Measurements from ENCODE around the gene TLE4. TPM values are rescaled to one million over a fixed set of nuclear protein-coding genes. Genes with fewer than 3 reads are reported as not detected.

Gene TLE4
- total and polyA plus RNA-seq, 2 of the 13 experiments (the other 11 are each of a cell fraction or from before 2014, with no cell fraction given): 2.0 to 2.3 TPM

DNA sequence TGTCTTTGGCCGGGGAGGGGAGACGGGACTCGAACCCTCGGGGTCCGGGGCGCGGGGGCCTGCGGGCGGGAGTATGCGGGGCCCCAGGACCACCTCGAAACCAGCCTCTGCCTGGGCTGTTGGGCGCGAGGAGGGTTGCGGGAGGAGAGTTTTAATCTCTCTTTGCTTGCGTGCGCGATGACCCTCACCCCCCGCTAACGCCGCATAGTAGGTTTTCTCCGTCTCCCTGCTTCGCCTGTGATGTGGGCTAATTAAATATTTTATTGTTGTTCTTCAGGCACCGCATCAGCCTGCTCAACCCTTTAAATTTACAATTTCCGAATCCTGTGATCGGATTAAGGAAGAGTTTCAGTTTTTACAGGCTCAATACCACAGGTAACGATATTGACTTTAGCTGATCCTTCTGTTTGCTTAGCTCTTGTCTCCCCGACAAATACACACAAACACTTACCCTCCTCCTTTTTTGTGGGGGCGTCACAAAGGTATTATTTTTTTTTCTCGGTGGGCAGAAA lies 1.7 kb downstream of the TLE4 start (continued):
- TF ChIP-seq ZNF609 (CRISPR knock-in tag; IDR thresholded peaks at IDR 0.05; ENCODE audit: borderline replicate concordance) (peak; percentile 36; the same call in 1 of the 2 replicates), TRIM24 (CRISPR knock-in tag; IDR thresholded peaks at IDR 0.05) (no peak)

- no peak for FAIRE-seq
- H2AFZ ChIP-seq (ENCODE audit: low read length): no peak overlapping the region
These were observed 2.4 kb downstream of the TLE4 start for GRCh38 chr9:79574136-79574535.

More at GRCh38 chr9:79574136-79574535, 2.4 kb downstream of the TLE4 start:
- Histone ChIP-seq H3K79me2 (ENCODE audit: insufficient read depth, low read length) (no peaks in the 10 kb centered on the region), H3K27me3 (ENCODE audit: control insufficient read depth in 1 of 2, insufficient read depth in 2 of 2, low read length in 2 of 2) (peaks cover 4 to 40% of the 10 kb centered on the region in 2 experiments; a peak in 4 of 5 replicates), H3K4me1 (ENCODE audit: insufficient read depth, low read length) (peaks cover 5% of the 10 kb centered on the region; the same call in 1 of the 2 replicates), H3K4me3 (replicated peaks in 1 of 3; ENCODE audit: insufficient read depth in 1 of 3, low read depth in 2 of 3, low read length in 3 of 3) (peak overlapping the region in 1 of 3 experiments; percentile 60; a peak in 1 of 6 replicates), H3K36me3 (replicated peaks in 1 of 2; ENCODE audit: control insufficient read depth in 1 of 2, insufficient read depth in 2 of 2, low read length in 2 of 2) (no peaks in the 10 kb centered on the region), H3K27ac (ENCODE audit: extremely low read length, insufficient read depth, low read length) (no peak overlapping the region), H3K9ac (ENCODE audit: insufficient read depth, low read depth, low read length) (no peak overlapping the region), H3K4me2 (ENCODE audit: low read depth, low read length) (no peak overlapping the region; the same call in 1 of the 2 replicates), H4K20me1 (ENCODE audit: insufficient read depth, low read length) (no peaks in the 10 kb centered on the region; the same call in 1 of the 2 replicates), H3K9me3 (ENCODE audit: low read length) (no peaks in the 10 kb centered on the region)
- TF ChIP-seq CHD4 (IDR thresholded peaks at IDR 0.05; ENCODE audit: borderline replicate concordance, low read length) (no peak), SIX4 (CRISPR knock-in tag; IDR thresholded peaks at IDR 0.05) (no peak), CBX2 (IDR thresholded peaks at IDR 0.05; ENCODE audit: low read depth, low read length) (0 out of 2 replicates have a peak, but pooled peaks have one; percentile 42), CBX2 (CRISPR knock-in tag; IDR thresholded peaks at IDR 0.05; ENCODE audit: low read depth) (no peak)
- TF ChIP-seq, protein P1, sequence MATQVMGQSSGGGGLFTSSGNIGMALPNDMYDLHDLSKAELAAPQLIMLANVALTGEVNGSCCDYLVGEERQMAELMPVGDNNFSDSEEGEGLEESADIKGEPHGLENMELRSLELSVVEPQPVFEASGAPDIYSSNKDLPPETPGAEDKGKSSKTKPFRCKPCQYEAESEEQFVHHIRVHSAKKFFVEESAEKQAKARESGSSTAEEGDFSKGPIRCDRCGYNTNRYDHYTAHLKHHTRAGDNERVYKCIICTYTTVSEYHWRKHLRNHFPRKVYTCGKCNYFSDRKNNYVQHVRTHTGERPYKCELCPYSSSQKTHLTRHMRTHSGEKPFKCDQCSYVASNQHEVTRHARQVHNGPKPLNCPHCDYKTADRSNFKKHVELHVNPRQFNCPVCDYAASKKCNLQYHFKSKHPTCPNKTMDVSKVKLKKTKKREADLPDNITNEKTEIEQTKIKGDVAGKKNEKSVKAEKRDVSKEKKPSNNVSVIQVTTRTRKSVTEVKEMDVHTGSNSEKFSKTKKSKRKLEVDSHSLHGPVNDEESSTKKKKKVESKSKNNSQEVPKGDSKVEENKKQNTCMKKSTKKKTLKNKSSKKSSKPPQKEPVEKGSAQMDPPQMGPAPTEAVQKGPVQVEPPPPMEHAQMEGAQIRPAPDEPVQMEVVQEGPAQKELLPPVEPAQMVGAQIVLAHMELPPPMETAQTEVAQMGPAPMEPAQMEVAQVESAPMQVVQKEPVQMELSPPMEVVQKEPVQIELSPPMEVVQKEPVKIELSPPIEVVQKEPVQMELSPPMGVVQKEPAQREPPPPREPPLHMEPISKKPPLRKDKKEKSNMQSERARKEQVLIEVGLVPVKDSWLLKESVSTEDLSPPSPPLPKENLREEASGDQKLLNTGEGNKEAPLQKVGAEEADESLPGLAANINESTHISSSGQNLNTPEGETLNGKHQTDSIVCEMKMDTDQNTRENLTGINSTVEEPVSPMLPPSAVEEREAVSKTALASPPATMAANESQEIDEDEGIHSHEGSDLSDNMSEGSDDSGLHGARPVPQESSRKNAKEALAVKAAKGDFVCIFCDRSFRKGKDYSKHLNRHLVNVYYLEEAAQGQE (IDR thresholded peaks at IDR 0.05; ENCODE audit: borderline replicate concordance in 1 of 2, low read depth in 1 of 2, low read length in 2 of 2): no peak
- TF ChIP-seq, protein P2, sequence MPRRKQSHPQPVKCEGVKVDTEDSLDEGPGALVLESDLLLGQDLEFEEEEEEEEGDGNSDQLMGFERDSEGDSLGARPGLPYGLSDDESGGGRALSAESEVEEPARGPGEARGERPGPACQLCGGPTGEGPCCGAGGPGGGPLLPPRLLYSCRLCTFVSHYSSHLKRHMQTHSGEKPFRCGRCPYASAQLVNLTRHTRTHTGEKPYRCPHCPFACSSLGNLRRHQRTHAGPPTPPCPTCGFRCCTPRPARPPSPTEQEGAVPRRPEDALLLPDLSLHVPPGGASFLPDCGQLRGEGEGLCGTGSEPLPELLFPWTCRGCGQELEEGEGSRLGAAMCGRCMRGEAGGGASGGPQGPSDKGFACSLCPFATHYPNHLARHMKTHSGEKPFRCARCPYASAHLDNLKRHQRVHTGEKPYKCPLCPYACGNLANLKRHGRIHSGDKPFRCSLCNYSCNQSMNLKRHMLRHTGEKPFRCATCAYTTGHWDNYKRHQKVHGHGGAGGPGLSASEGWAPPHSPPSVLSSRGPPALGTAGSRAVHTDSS (CRISPR knock-in tag; conservative IDR thresholded peaks at IDR 0.05): no peak
- CTCF ChIA-PET (ENCODE audit: low intra/inter-chr PET ratio, low total read pairs): no interaction called here
- BruUV-seq (replicated peaks): TSS peak; percentile 16
- DNase-seq (ENCODE audit: low spot score) (no peak), ATAC-seq (no peak)
- 68% methylated on average over 5 of the region's 5 CpGs for WGBS (ENCODE audit: low lambda C conversion rate)
- POLR2A ChIA-PET: no interaction called here
- intact Hi-C loops (cut with micrococcal nuclease; ENCODE audit: unreplicated experiment): loop anchor here (5.0 kb wide), 1 partner anchor 98 kb away; no protein-coding TSS in a partner anchor
- in situ Hi-C loops (cut with HindIII; ENCODE audit: extremely low pct_ligation_motif_present, low pct_unique_long_range_greater_than_20kb): no loop called here

Data from HepG2 (cell line).